ENCODE data around the gene PANK1. TPM values are rescaled to one million over a fixed set of nuclear protein-coding genes. Genes with fewer than 3 reads are reported as not detected.
"Not testable (repeated sequence)": the region's sequence is repeated elsewhere in the genome, so short reads cannot be mapped to it uniquely, and the experiment has no call there.

The PANK1 gene
- total RNA-seq, 1 donor from 2014 or later: 2.6 TPM

GRCh38 chr10:89621438-89621837 lies 23.6 kb downstream of the PANK1 start:
- no peak for DNase-seq (ENCODE audit: low spot score)

GRCh38 chr10:89620296-89620695 lies 24.7 kb downstream of the PANK1 start:
- DNase-seq (ENCODE audit: low spot score): not testable (repeated sequence)

GRCh38 chr10:89615824-89616223 lies 29.2 kb downstream of the PANK1 start:
- no peak for DNase-seq (ENCODE audit: low spot score)

- no peak for DNase-seq (ENCODE audit: low spot score)
Observed at GRCh38 chr10:89615112-89615511, 29.9 kb downstream of the PANK1 start.

- DNase-seq (ENCODE audit: low spot score): no peak
Observed at GRCh38 chr10:89613582-89613981, 31.5 kb downstream of the PANK1 start.

GRCh38 chr10:89611282-89611681 lies 33.8 kb downstream of the PANK1 start:
- no peak for DNase-seq (ENCODE audit: low spot score)

- no peak for DNase-seq (ENCODE audit: low spot score)
Observed at GRCh38 chr10:89609833-89610346, 35.2 kb downstream of the PANK1 start.

GRCh38 chr10:89604200-89604599 lies 40.8 kb downstream of the PANK1 start:
- DNase-seq (ENCODE audit: low spot score): no peak

- no peak for DNase-seq (ENCODE audit: low spot score)
Observed at GRCh38 chr10:89602919-89603318, 42.1 kb downstream of the PANK1 start.

GRCh38 chr10:89601728-89602361 lies 43.2 kb downstream of the PANK1 start:
- no peak for DNase-seq (ENCODE audit: low spot score)

- DNase-seq (ENCODE audit: low spot score): no peak
Observed at GRCh38 chr10:89600041-89600440, 45.0 kb downstream of the PANK1 start.

- DNase-seq (ENCODE audit: low spot score): no peak
Observed at GRCh38 chr10:89593043-89593442, 52.0 kb downstream of the PANK1 start.

- no peak for DNase-seq (ENCODE audit: low spot score)
Observed at GRCh38 chr10:89592539-89592938, 52.5 kb downstream of the PANK1 start.

GRCh38 chr10:89591796-89592271 lies 53.2 kb downstream of the PANK1 start:
- DNase-seq (ENCODE audit: low spot score): no peak

GRCh38 chr10:89591111-89591795 lies 53.8 kb downstream of the PANK1 start:
- DNase-seq (ENCODE audit: low spot score): no peak

- no peak for DNase-seq (ENCODE audit: low spot score)
Observed at GRCh38 chr10:89590326-89590725, 54.7 kb downstream of the PANK1 start.

GRCh38 chr10:89589101-89589720 lies 55.8 kb downstream of the PANK1 start:
- no peak for DNase-seq (ENCODE audit: low spot score)

GRCh38 chr10:89588671-89589070 lies 56.4 kb downstream of the PANK1 start:
- DNase-seq (ENCODE audit: low spot score): no peak

- no peak for DNase-seq (ENCODE audit: low spot score)
Observed at GRCh38 chr10:89582022-89582421, 63.0 kb downstream of the PANK1 start.

- no peak for DNase-seq (ENCODE audit: low spot score)
Observed at GRCh38 chr10:89580243-89580642, 64.8 kb downstream of the PANK1 start.

- DNase-seq (ENCODE audit: low spot score): no peak
Observed at GRCh38 chr10:89576696-89577095, 68.3 kb downstream of the PANK1 start.

- DNase-seq (ENCODE audit: low spot score): no peak
Observed at GRCh38 chr10:89576022-89576421, 69.0 kb downstream of the PANK1 start.

Data from mesenteric fat pad (tissue), 1 donor.